Fibroblast of skin of scalp (primary cell): ENCODE measurements around the gene C4orf50.

Experiments
- DNase-seq: peaks from one replicate; pipeline ENCODE4 v3.0.0-alpha.2; 2013

Gene C4orf50

GRCh38 chr4:6043188-6043587 lies 25.0 kb upstream of the C4orf50 start:
- DNase-seq = no peak

GRCh38 chr4:6042293-6043063 lies 24.2 kb upstream of the C4orf50 start:
- no peak for DNase-seq

GRCh38 chr4:6041800-6042199 lies 23.6 kb upstream of the C4orf50 start:
- DNase-seq = no peak

GRCh38 chr4:6038711-6039110 lies 20.5 kb upstream of the C4orf50 start:
- DNase-seq = no peak

GRCh38 chr4:6035786-6036185 lies 17.6 kb upstream of the C4orf50 start:
- no peak for DNase-seq

GRCh38 chr4:6033381-6033780 lies 15.2 kb upstream of the C4orf50 start:
- DNase-seq = no peak

GRCh38 chr4:6032249-6033244 lies 14.3 kb upstream of the C4orf50 start:
- DNase-seq = no peak

GRCh38 chr4:6031846-6032245 lies 13.6 kb upstream of the C4orf50 start:
- no peak for DNase-seq

GRCh38 chr4:6030679-6031078 lies 12.4 kb upstream of the C4orf50 start:
- no peak for DNase-seq

- no peak for DNase-seq
Observed at GRCh38 chr4:6029254-6029653, 11.0 kb upstream of the C4orf50 start.

- no peak for DNase-seq
Observed at GRCh38 chr4:6028168-6028567, 9.9 kb upstream of the C4orf50 start.

- no peak for DNase-seq
Observed at GRCh38 chr4:6027392-6027791, 9.2 kb upstream of the C4orf50 start.

- DNase-seq = no peak
Observed at GRCh38 chr4:6024313-6024960, 6.2 kb upstream of the C4orf50 start.

- DNase-seq = no peak
Observed at GRCh38 chr4:6023731-6024130, 5.5 kb upstream of the C4orf50 start.

- no peak for DNase-seq
Observed at GRCh38 chr4:6022607-6023288, 4.5 kb upstream of the C4orf50 start.

- no peak for DNase-seq
Observed at GRCh38 chr4:6021831-6022606, 3.8 kb upstream of the C4orf50 start.

- no peak for DNase-seq
Observed at GRCh38 chr4:6020613-6021012, 2.4 kb upstream of the C4orf50 start.

- DNase-seq = peak; percentile 53
Observed at GRCh38 chr4:6019316-6020263, 1.4 kb upstream of the C4orf50 start.

GRCh38 chr4:6017800-6018199 lies 431 bp downstream of the C4orf50 start:
- DNase-seq = no peak

- no peak for DNase-seq
Observed at GRCh38 chr4:6017030-6017429, 1.2 kb downstream of the C4orf50 start.
